ENCODE results near the gene CDH23. TPM values are rescaled to one million over a fixed set of nuclear protein-coding genes. Genes with fewer than 3 reads are reported as not detected.

CDH23 gene
- total RNA-seq, 2 experiments from 2014 or later, result 4.7 to 4.9 TPM

GRCh38 chr10:71806704-71807556 is 410.2 kb downstream of the CDH23 start:
- DNase-seq (no peak), ATAC-seq (no peak)
- Mint-ChIP-seq H3K27me3 (ENCODE audit: low read depth) (peaks cover 8% of the 10 kb centered on the region), H3K36me3 (ENCODE audit: low read depth) (no peaks in the 10 kb centered on the region), H3K9me3 (ENCODE audit: insufficient read depth) (no peaks in the 10 kb centered on the region), H3K27ac (no peak overlapping the region), H3K4me3 (no peak overlapping the region), H3K4me1 (ENCODE audit: low read depth) (peaks cover 16% of the 10 kb centered on the region)
- CTCF ChIA-PET, result interaction anchor here (0.8 to 1.1 kb wide), 4 partner anchors 35 to 110 kb away, joined by 3 read pairs; no protein-coding TSS in a partner anchor
- POLR2A ChIA-PET, result interaction anchor here (0.6 kb wide), 1 partner anchor 15 kb away, joined by 3 read pairs; no protein-coding TSS in a partner anchor

GRCh38 chr10:71807557-71808510 is 411.1 kb downstream of the CDH23 start:
- no peak for ATAC-seq
- POLR2A ChIA-PET, result no interaction called here
- H3K27ac Mint-ChIP-seq, result peak overlapping the region; percentile 7
- no peak overlapping the region for H3K4me3 Mint-ChIP-seq
- peaks cover 21% of the 10 kb centered on the region for H3K4me1 Mint-ChIP-seq (ENCODE audit: low read depth)
- peaks cover 8% of the 10 kb centered on the region for H3K27me3 Mint-ChIP-seq (ENCODE audit: low read depth)
- no peaks in the 10 kb centered on the region for H3K36me3 Mint-ChIP-seq (ENCODE audit: low read depth)
- no peak for DNase-seq
- CTCF ChIA-PET, result interaction anchor here (0.9 to 1.4 kb wide), 3 partner anchors 15 to 99 kb away, joined by 3 read pairs; no protein-coding TSS in a partner anchor
- H3K9me3 Mint-ChIP-seq (ENCODE audit: insufficient read depth), result no peaks in the 10 kb centered on the region

GRCh38 chr10:71809628-71810027 is 412.9 kb downstream of the CDH23 start:
- ChIA-PET POLR2A (no interaction called here), CTCF (no interaction called here)
- Mint-ChIP-seq H3K4me3 (no peak overlapping the region), H3K9me3 (ENCODE audit: insufficient read depth) (no peaks in the 10 kb centered on the region), H3K4me1 (ENCODE audit: low read depth) (peaks cover 21% of the 10 kb centered on the region), H3K27me3 (ENCODE audit: low read depth) (peaks cover 5% of the 10 kb centered on the region), H3K27ac (no peak overlapping the region), H3K36me3 (ENCODE audit: low read depth) (no peaks in the 10 kb centered on the region)
- ATAC-seq (no peak), DNase-seq (no peak)

DNA sequence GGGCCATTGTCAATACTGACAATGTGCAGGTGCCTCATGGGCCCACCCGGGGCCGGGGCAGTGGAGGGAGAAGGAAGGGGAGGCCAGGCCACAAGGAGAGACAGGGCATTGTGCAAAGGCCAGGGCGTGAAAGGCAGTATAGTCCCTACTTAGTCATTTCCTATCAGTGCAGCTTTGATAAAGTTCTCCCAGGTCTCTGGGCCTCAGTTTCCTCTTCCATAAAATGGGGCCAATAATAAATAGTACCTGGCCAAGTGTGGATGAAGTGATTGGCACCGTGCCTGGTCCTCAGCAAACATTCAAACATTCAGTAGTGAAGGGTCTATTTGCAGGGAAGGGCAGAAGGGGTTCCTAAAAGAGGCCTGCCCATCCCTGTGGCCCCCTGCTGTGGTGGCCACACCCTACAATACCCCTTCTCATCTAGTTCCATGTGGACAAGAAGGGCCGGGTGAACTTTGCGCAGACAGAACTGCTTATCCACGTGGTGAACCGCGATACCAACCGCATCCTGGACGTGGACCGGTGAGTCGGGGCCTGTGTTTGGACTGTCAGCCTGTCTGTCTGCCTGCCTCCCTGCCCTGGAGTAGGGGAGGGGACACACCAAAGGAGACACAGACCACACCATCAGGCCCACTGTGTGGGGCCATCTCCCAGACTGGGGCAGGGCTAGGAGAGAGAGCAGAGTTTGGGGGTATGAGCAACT is 413.5 kb downstream of the CDH23 start:
- POLR2A ChIA-PET, result no interaction called here

DNA sequence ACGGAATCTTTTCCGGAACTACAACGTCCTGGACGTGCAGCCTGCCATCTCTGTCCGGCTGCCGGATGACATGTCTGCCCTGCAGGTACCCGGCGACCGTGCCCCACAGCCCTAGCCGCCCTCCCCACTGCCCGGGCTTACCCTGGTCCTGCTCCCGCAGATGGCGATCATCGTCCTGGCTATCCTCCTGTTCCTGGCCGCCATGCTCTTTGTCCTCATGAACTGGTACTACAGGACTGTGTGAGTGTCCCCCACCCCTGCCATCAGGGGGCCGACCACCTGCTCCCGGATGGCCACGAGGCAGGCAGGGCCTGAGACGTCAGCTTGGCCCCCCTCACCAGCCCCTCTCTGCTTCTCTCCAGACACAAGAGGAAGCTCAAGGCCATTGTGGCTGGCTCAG is 414.6 kb downstream of the CDH23 start:
- CTCF ChIA-PET, result interaction anchor here (0.6 to 3.8 kb wide), 30 partner anchors 9 to 427 kb away, joined by 3 to 40 read pairs (median 6); partner anchors contain the start of gene VSIR
- no peak for DNase-seq
- Mint-ChIP-seq H3K36me3 (ENCODE audit: low read depth) (peaks cover 7% of the 10 kb centered on the region), H3K4me3 (no peak overlapping the region), H3K4me1 (ENCODE audit: low read depth) (peaks cover 21% of the 10 kb centered on the region), H3K27ac (no peak overlapping the region), H3K27me3 (ENCODE audit: low read depth) (no peaks in the 10 kb centered on the region), H3K9me3 (ENCODE audit: insufficient read depth) (no peaks in the 10 kb centered on the region)
- no peak for ATAC-seq
- POLR2A ChIA-PET, result interaction anchor here (1.0 to 1.4 kb wide), 2 partner anchors 33 to 37 kb away, joined by 3 to 5 read pairs; no protein-coding TSS in a partner anchor

More for the DNA sequence above, 413.5 kb downstream of the CDH23 start:
- no peaks in the 10 kb centered on the region for H3K9me3 Mint-ChIP-seq (ENCODE audit: insufficient read depth)
- H3K36me3 Mint-ChIP-seq (ENCODE audit: low read depth), result no peaks in the 10 kb centered on the region
- H3K4me1 Mint-ChIP-seq (ENCODE audit: low read depth), result peaks cover 21% of the 10 kb centered on the region
- H3K27me3 Mint-ChIP-seq (ENCODE audit: low read depth), result peaks cover 3% of the 10 kb centered on the region
- DNase-seq (no peak), ATAC-seq (no peak)
- CTCF ChIA-PET, result interaction anchor here (1.4 to 3.8 kb wide), 7 partner anchors 12 to 202 kb away, joined by 3 to 40 read pairs (median 10); partner anchors contain the start of gene VSIR
- no peak overlapping the region for H3K4me3 Mint-ChIP-seq
- no peak overlapping the region for H3K27ac Mint-ChIP-seq

GRCh38 chr10:71812016-71812912 is 415.5 kb downstream of the CDH23 start:
- H3K4me3 Mint-ChIP-seq, result no peak overlapping the region
- H3K4me1 Mint-ChIP-seq (ENCODE audit: low read depth), result peaks cover 21% of the 10 kb centered on the region
- DNase-seq (peak; percentile 87), ATAC-seq (peak; percentile 97)
- ChIA-PET POLR2A (interaction anchor here (1.0 to 1.4 kb wide), 2 partner anchors 34 to 38 kb away, joined by 3 to 5 read pairs; no protein-coding TSS in a partner anchor), CTCF (interaction anchor here (0.6 to 3.8 kb wide), 33 partner anchors 9 to 493 kb away, joined by 3 to 40 read pairs (median 4); partner anchors contain the start of gene VSIR)
- peak overlapping the region; percentile 51 for H3K27ac Mint-ChIP-seq
- H3K36me3 Mint-ChIP-seq (ENCODE audit: low read depth), result peaks cover 12% of the 10 kb centered on the region
- no peaks in the 10 kb centered on the region for H3K27me3 Mint-ChIP-seq (ENCODE audit: low read depth)
- H3K9me3 Mint-ChIP-seq (ENCODE audit: insufficient read depth), result no peaks in the 10 kb centered on the region

DNA sequence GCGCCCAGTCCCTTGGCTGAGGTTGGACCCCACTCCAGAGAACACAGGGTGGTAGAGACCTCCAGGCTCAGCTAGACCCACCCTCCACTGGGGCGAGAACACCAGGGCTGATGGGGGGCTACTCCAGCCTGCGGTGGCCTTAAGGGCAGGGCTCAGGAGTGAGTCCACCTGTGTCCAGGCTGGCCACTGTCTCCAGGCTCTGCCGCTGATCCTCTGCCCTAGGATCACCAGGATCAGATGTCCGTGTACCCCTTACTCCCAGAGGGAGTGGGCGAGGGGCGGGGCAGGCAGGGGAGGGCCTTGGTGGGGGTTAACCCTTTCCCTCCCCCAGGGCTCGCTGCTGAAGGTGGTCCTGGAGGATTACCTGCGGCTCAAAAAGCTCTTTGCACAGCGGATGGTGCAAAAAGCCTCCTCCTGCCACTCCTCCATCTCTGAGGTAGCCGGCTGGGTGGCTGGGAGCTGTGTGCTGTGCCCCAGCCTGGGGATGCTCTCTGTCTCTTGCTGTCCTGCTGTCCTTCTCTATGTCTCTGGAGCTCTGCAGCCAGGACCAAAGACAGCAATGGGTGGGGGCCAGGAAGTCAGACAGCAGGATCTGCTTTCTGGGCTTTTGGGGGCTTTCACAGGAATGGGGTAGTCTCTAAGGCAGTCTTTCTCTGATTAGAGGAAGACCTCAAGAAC is 416.3 kb downstream of the CDH23 start:
- H3K4me3 Mint-ChIP-seq, result no peak overlapping the region
- peak overlapping the region; percentile 67 for H3K27ac Mint-ChIP-seq
- DNase-seq (no peak), ATAC-seq (no peak)
- POLR2A ChIA-PET, result interaction anchor here (1.4 kb wide), 1 partner anchor 39 kb away, joined by 5 read pairs; no protein-coding TSS in a partner anchor
- peaks cover 21% of the 10 kb centered on the region for H3K4me1 Mint-ChIP-seq (ENCODE audit: low read depth)
- CTCF ChIA-PET, result interaction anchor here (0.7 to 3.8 kb wide), 21 partner anchors 8 to 493 kb away, joined by 3 to 40 read pairs (median 7); partner anchors contain the start of gene VSIR
- peaks cover 16% of the 10 kb centered on the region for H3K36me3 Mint-ChIP-seq (ENCODE audit: low read depth)
- H3K9me3 Mint-ChIP-seq (ENCODE audit: insufficient read depth), result no peaks in the 10 kb centered on the region
- H3K27me3 Mint-ChIP-seq (ENCODE audit: low read depth), result no peaks in the 10 kb centered on the region

DNA sequence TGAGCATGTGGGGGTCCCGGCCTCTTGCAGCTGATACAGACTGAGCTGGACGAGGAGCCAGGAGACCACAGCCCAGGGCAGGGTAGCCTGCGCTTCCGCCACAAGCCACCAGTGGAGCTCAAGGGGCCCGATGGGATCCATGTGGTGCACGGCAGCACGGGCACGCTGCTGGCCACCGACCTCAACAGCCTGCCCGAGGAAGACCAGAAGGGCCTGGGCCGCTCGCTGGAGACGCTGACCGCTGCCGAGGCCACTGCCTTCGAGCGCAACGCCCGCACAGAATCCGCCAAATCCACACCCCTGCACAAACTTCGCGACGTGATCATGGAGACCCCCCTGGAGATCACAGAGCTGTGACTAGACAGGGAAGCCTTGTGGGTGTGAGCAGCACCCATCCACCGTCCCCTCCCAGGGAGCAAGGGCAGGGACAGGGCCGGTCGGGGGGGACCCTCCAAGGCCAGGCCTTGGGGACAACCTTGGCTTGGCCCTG is 418.2 kb downstream of the CDH23 start:
- no peak overlapping the region for H3K4me3 Mint-ChIP-seq
- no peak overlapping the region for H3K27ac Mint-ChIP-seq
- no peak for DNase-seq
- peaks cover 21% of the 10 kb centered on the region for H3K4me1 Mint-ChIP-seq (ENCODE audit: low read depth)
- H3K36me3 Mint-ChIP-seq (ENCODE audit: low read depth), result peaks cover 28% of the 10 kb centered on the region
- no peaks in the 10 kb centered on the region for H3K9me3 Mint-ChIP-seq (ENCODE audit: insufficient read depth)
- no peak for ATAC-seq
- ChIA-PET CTCF (interaction anchor here (1.0 kb wide), 1 partner anchor 81 kb away, joined by 3 read pairs; no protein-coding TSS in a partner anchor), POLR2A (no interaction called here)
- no peaks in the 10 kb centered on the region for H3K27me3 Mint-ChIP-seq (ENCODE audit: low read depth)

DNA sequence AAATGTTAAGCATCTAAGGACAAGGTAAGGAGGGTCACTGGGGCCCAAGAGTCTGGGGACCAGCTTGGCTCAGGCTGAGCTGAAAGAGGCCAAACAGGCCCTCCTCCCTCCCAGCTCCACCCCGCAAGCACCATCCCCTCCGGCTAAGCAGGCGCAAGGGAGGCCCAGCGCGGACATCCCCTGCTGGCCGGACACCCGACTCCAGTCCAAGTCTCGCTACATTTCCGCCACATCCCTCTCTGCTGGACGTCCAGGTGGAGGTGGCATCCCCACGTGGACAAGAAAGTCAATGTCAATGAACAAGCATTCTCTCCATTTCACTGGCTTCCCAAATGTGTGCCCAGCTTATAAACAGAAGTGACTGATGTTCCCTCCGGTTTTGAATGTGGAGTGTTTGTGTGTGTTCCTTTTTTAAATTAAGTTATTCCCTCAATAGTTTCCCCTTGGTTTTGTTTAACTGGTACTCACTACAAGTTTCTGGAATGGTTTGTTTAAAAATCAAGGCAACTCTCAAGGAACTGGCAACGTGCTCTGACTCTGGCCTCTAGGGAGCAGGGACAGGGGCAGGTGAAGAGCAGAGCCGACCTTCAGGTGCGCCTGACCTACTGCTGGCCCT is 418.9 kb downstream of the CDH23 start:
- no peaks in the 10 kb centered on the region for H3K27me3 Mint-ChIP-seq (ENCODE audit: low read depth)
- no peak overlapping the region for H3K27ac Mint-ChIP-seq
- peaks cover 32% of the 10 kb centered on the region for H3K36me3 Mint-ChIP-seq (ENCODE audit: low read depth)
- no peak for DNase-seq
- ATAC-seq, result no peak
- peaks cover 15% of the 10 kb centered on the region for H3K4me1 Mint-ChIP-seq (ENCODE audit: low read depth)
- CTCF ChIA-PET, result interaction anchor here (0.8 to 1.0 kb wide), 2 partner anchors 81 to 118 kb away, joined by 3 read pairs; no protein-coding TSS in a partner anchor
- H3K4me3 Mint-ChIP-seq, result no peak overlapping the region
- H3K9me3 Mint-ChIP-seq (ENCODE audit: insufficient read depth), result no peaks in the 10 kb centered on the region
- POLR2A ChIA-PET, result no interaction called here

All from activated CD8-positive, alpha-beta T cell treated with anti-CD3 and anti-CD28 coated beads, Interleukin-2, amount 10 ng/mL, durations not matched to agents 7 days and 5 days (primary cell).